IMR-90 (cell line): ENCODE measurements around the gene TAF4. TPM values are rescaled to one million over a fixed set of nuclear protein-coding genes. Genes with fewer than 3 reads are reported as not detected.

Source experiments
- ATAC-seq: fragments of 200-7000 bp; cut with Tn5 transposase; 2 replicates; pipeline ENCODE4 v1.9.1; 2020; ENCODE audit warnings: low read depth, mild to moderate bottlenecking, moderate library complexity
- BruUV-seq: library from RNA; stranded (reverse); fragments of 400-500 nt; replicated peaks from 2 replicates; lab custom pipeline; 2021; lab: Mats Ljungman, UMichigan
- CTCF ChIA-PET: fragments of 300-600 bp; formaldehyde crosslinking; extraction: SDS; loops from one replicate; lab custom pipeline; 2021; ENCODE audit warnings: antibody characterized with exemption; lab: Yijun Ruan, JAX
- POLR2A ChIA-PET: fragments of 300-600 bp; sonication (Branson Sonifier 250); formaldehyde crosslinking; loops from one replicate; lab custom pipeline; 2022; ENCODE audit warnings: antibody characterized with exemption; ENCODE audit not compliant: unreplicated experiment; lab: Charles Lee
- DNase-seq: peaks from one replicate; pipeline ENCODE4 v3.0.0; 2013
- H2AFZ ChIP-seq: replicated peaks from 2 replicates; pipeline ENCODE3; 2013; ENCODE audit warnings: low read length, mild to moderate bottlenecking; ENCODE audit not compliant: poor library complexity
- H2AK5ac ChIP-seq: 2 replicates; pipeline ENCODE4 v1.6.1; 2013; ENCODE audit warnings: low read depth, low read length, inconsistent platforms
- H2AK9ac ChIP-seq: replicated peaks from 2 replicates; pipeline ENCODE3; 2013; ENCODE audit warnings: mild to moderate bottlenecking, low read depth, low read length, moderate library complexity; ENCODE audit not compliant: poor library complexity
- H2BK120ac ChIP-seq: 2 replicates; pipeline ENCODE4 v1.6.1; 2013; ENCODE audit warnings: low read depth, low read length, inconsistent platforms
- H2BK15ac ChIP-seq: 3 replicates; pipeline ENCODE4 v1.6.1; 2013; ENCODE audit warnings: low read depth, low read length, inconsistent platforms
- H2BK20ac ChIP-seq: 2 replicates; pipeline ENCODE4 v1.6.1; 2013; ENCODE audit warnings: low read depth, mild to moderate bottlenecking, inconsistent platforms, low read length, moderate library complexity
- H2BK5ac ChIP-seq: 2 replicates; pipeline ENCODE4 v1.6.1; 2013; ENCODE audit warnings: mild to moderate bottlenecking, low read depth, low read length, inconsistent platforms; ENCODE audit not compliant: poor library complexity, severe bottlenecking
- H3K14ac ChIP-seq: replicated peaks from 2 replicates; pipeline ENCODE4 v1.6.1; 2013; ENCODE audit warnings: low read depth, low read length, inconsistent platforms
- H3K18ac ChIP-seq: 2 replicates; pipeline ENCODE4 v1.6.1; 2013; ENCODE audit warnings: low read depth, low read length, control low read depth
- H3K23ac ChIP-seq: 2 replicates; pipeline ENCODE4 v1.6.1; 2013; ENCODE audit warnings: low read depth, low read length, inconsistent platforms
- H3K27ac ChIP-seq: 2 replicates; pipeline ENCODE4 v1.5.1; 2013; ENCODE audit warnings: mild to moderate bottlenecking, control low read depth, low read length; ENCODE audit not compliant: insufficient read depth
- H3K27me3 ChIP-seq: 2 replicates; pipeline ENCODE4 v1.6.1; 2013; ENCODE audit warnings: low read length; ENCODE audit not compliant: control insufficient read depth, insufficient read depth
- H3K36me3 ChIP-seq: 2 replicates; pipeline ENCODE4 v1.6.1; 2013; ENCODE audit warnings: low read length, mixed read lengths; ENCODE audit not compliant: control insufficient read depth, insufficient read depth
- H3K4ac ChIP-seq: 2 replicates; pipeline ENCODE4 v1.6.1; 2013; ENCODE audit warnings: low read depth, low read length, inconsistent platforms
- H3K4me1 ChIP-seq: 2 replicates; pipeline ENCODE4 v1.6.1; 2013; ENCODE audit warnings: low read length, mixed read lengths; ENCODE audit not compliant: control insufficient read depth, insufficient read depth
- H3K4me2 ChIP-seq: 2 replicates; pipeline ENCODE4 v1.6.1; 2013; ENCODE audit warnings: low read depth, mild to moderate bottlenecking, control low read depth, low read length, moderate library complexity
- H3K4me3 ChIP-seq: 2 replicates; pipeline ENCODE4 v1.5.1; 2013; ENCODE audit warnings: low read depth, mild to moderate bottlenecking, control low read depth, low read length, moderate library complexity; ENCODE audit not compliant: insufficient read depth
- H3K56ac ChIP-seq: 2 replicates; pipeline ENCODE4 v1.6.1; 2013; ENCODE audit warnings: low read length, inconsistent platforms; ENCODE audit not compliant: insufficient read depth; ENCODE audit errors: extremely low read depth
- H3K79me1 ChIP-seq, 2 experiments: 2 replicates each; pipeline ENCODE4 v1.6.1; 2013; ENCODE audit warnings: low read length in 2 of 2, inconsistent platforms in 1 of 2, low read depth in 1 of 2
- H3K9ac ChIP-seq: 2 replicates; pipeline ENCODE4 v1.6.1; 2013; ENCODE audit warnings: low read depth, low read length, control low read depth
- H3K9me1 ChIP-seq: 2 replicates; pipeline ENCODE4 v1.6.1; 2013; ENCODE audit warnings: low read length, inconsistent platforms; ENCODE audit not compliant: insufficient read depth
- H3K9me3 ChIP-seq: 2 replicates; pipeline ENCODE4 v1.6.1; 2013; ENCODE audit warnings: low read length; ENCODE audit not compliant: control insufficient read depth, insufficient read depth
- H4K20me1 ChIP-seq: 2 replicates; pipeline ENCODE4 v1.6.1; 2013; ENCODE audit warnings: low read length, inconsistent platforms; ENCODE audit not compliant: insufficient read depth
- H4K5ac ChIP-seq: 2 replicates; pipeline ENCODE4 v1.6.1; 2013; ENCODE audit warnings: mild to moderate bottlenecking, low read depth, low read length, control low read depth
- H4K8ac ChIP-seq, 2 experiments: 2 replicates each; pipeline ENCODE4 v1.6.1; 2013; ENCODE audit warnings: low read depth in 2 of 2, low read length in 2 of 2, control low read depth in 1 of 2, inconsistent platforms in 1 of 2
- H4K91ac ChIP-seq: 2 replicates; pipeline ENCODE4 v1.6.1; 2013; ENCODE audit warnings: low read depth, low read length, inconsistent platforms; ENCODE audit not compliant: insufficient read depth
- CEBPB ChIP-seq: IDR thresholded peaks from 2 replicates; pipeline ENCODE4 v1.6.1; 2012; ENCODE audit warnings: low read depth, low read length, improper control_type of control experiment
- MAFK ChIP-seq: IDR thresholded peaks from 2 replicates; pipeline ENCODE4 v1.6.1; 2012; ENCODE audit warnings: low read depth, low read length, improper control_type of control experiment
- SMC3 ChIP-seq: fragments of 150-350 bp; IDR thresholded peaks from 2 replicates; pipeline ENCODE4 v1.6.1; 2016; ENCODE audit warnings: low read depth, mild to moderate bottlenecking, antibody characterized with exemption, low read length, moderate library complexity
- WGBS, 2 experiments: methylation state at CpG; one replicate each; pipeline versions ENCODE4 v1.1.5 to v1.1.7; 2013; ENCODE audit warnings: missing lambda C conversion rate in 2 of 2; ENCODE audit not compliant: insufficient read length in 1 of 2; ENCODE audit errors: extremely low coverage in 2 of 2; 5-methylcytosine and 5-hydroxymethylcytosine counted together
- dilution Hi-C: fragments of 300-500 bp; cut with HindIII; formaldehyde crosslinking; loops from one replicate; pipeline ENCODE4 v1.14.3; 2018; ENCODE audit warnings: low sequenced_read_pairs; ENCODE audit not compliant: unreplicated experiment
- in situ Hi-C: fragments of 300-500 bp; cut with MboI; formaldehyde crosslinking; loops from 3 replicates; pipeline ENCODE4 v1.14.3; 2019; ENCODE audit warnings: low sequenced_read_pairs, inconsistent platforms, mixed read lengths
- intact Hi-C: fragments of 100-400 bp; cut with micrococcal nuclease; formaldehyde crosslinking; loops from 2 replicates; pipeline ENCODE4 v1.10.0; 2022
- polyA plus RNA-seq, 3 experiments: library from polyadenylated mRNA; depleted of rRNA; stranded (reverse); fragments of >200 nt; gene quantifications; 2 replicates each; pipeline ENCODE4 v1.2.3, GENCODE V29; 2012; ENCODE audit warnings: low replicate concordance in 1 of 3
- total RNA-seq: library from RNA; depleted of rRNA; stranded (reverse); fragments of >200 nt; gene quantifications from 2 replicates; pipeline ENCODE4 v1.2.3, GENCODE V29; 2012

TAF4 gene
- total and polyA plus RNA-seq, 2 of the 4 experiments (the other 2 are of a cell fraction) = 1.4 to 5.1 TPM

- no peaks in the 10 kb centered on the region for H4K20me1 ChIP-seq
- intact Hi-C loops = no loop called here
- in situ Hi-C loops = no loop called here
- H3K9me1 ChIP-seq = no peaks in the 10 kb centered on the region
- DNase-seq (peak; percentile 93), ATAC-seq (peak; percentile 64)
- CTCF ChIA-PET = no interaction called here
- H3K4ac ChIP-seq = no peak overlapping the region
- no peak overlapping the region for H2BK120ac ChIP-seq
- peak overlapping the region; percentile 25 for H3K4me2 ChIP-seq
- no peak overlapping the region for H4K91ac ChIP-seq
- H2BK15ac ChIP-seq = no peak overlapping the region
- dilution Hi-C loops = no loop called here
- no peak overlapping the region for H2AK5ac ChIP-seq
- no peak overlapping the region for H3K27ac ChIP-seq
- H3K23ac ChIP-seq = no peak overlapping the region
- H3K79me1 ChIP-seq = no peaks in the 10 kb centered on the region
- no peaks in the 10 kb centered on the region for H3K36me3 ChIP-seq
- H3K9ac ChIP-seq = no peak overlapping the region
- H3K9me3 ChIP-seq = no peaks in the 10 kb centered on the region
- no peak overlapping the region for H3K56ac ChIP-seq
- no peak overlapping the region for H4K5ac ChIP-seq
- no peak for TF ChIP-seq SMC3
- no peak for TF ChIP-seq CEBPB
- peak; percentile 55 for TF ChIP-seq MAFK
- POLR2A ChIA-PET = no interaction called here
- no peak overlapping the region for H3K18ac ChIP-seq
- H3K27me3 ChIP-seq = peaks cover 8% of the 10 kb centered on the region
- H3K4me3 ChIP-seq = no peak overlapping the region
- no peak overlapping the region for H2AFZ ChIP-seq
- no peak overlapping the region for H2AK9ac ChIP-seq
- H3K14ac ChIP-seq = no peak overlapping the region
- 17% methylated on average over 2 of the region's 12 CpGs; no CpG with 5 or more reads in 1 of the 2 experiments for WGBS, 2 experiments
- no TSS peak for BruUV-seq
- no peak overlapping the region for H4K8ac ChIP-seq
- no peak overlapping the region for H2BK20ac ChIP-seq
- H3K4me1 ChIP-seq = no peaks in the 10 kb centered on the region
- no peak overlapping the region for H2BK5ac ChIP-seq
Measured at GRCh38 chr20:61956396-61957342, 109.0 kb downstream of the TAF4 start.
